Kidney epithelial cell (primary cell): ENCODE measurements around the gene CD34. TPM values are rescaled to one million over a fixed set of nuclear protein-coding genes. Genes with fewer than 3 reads are reported as not detected.

Experiments
- DNase-seq: peaks from one replicate; pipeline ENCODE4 v3.0.0-alpha.2; 2010; ENCODE audit warnings: low read depth
- H3K27me3 ChIP-seq: 2 replicates; pipeline ENCODE4 v1.6.0; 2011; ENCODE audit warnings: low read length; ENCODE audit not compliant: control insufficient read depth, insufficient read depth
- H3K36me3 ChIP-seq: 2 replicates; pipeline ENCODE4 v1.5.1; 2011; ENCODE audit warnings: low read length; ENCODE audit not compliant: control insufficient read depth, insufficient read depth
- H3K4me3 ChIP-seq: 2 replicates; pipeline ENCODE4 v1.5.1; 2011; ENCODE audit warnings: low read depth, mild to moderate bottlenecking, control low read depth, low read length
- CTCF ChIP-seq: IDR thresholded peaks from 2 replicates; pipeline ENCODE4 v1.5.1; 2011; ENCODE audit warnings: mild to moderate bottlenecking, moderate library complexity, low read length, control low read depth, inconsistent platforms; ENCODE audit not compliant: insufficient read depth, poor library complexity, severe bottlenecking
- total RNA-seq: library from RNA; depleted of rRNA; stranded (reverse); fragments of >200 nt; gene quantifications from 2 replicates; pipeline ENCODE4 v1.2.3, GENCODE V29; 2015

The CD34 gene
- total RNA-seq, 1 donor from 2014 or later: 0.04 TPM

GRCh38 chr1:207923561-207923960, 12.6 kb upstream of the CD34 start:
- H3K36me3 ChIP-seq: no peaks in the 10 kb centered on the region
- TF ChIP-seq CTCF: no peak
- no peak for DNase-seq
- no peak overlapping the region for H3K4me3 ChIP-seq
- no peaks in the 10 kb centered on the region for H3K27me3 ChIP-seq

GRCh38 chr1:207923121-207923520, 12.2 kb upstream of the CD34 start:
- H3K4me3 ChIP-seq: no peak overlapping the region
- no peak for TF ChIP-seq CTCF
- H3K36me3 ChIP-seq: no peaks in the 10 kb centered on the region
- H3K27me3 ChIP-seq: no peaks in the 10 kb centered on the region
- DNase-seq: no peak

- DNase-seq: no peak
- no peaks in the 10 kb centered on the region for H3K27me3 ChIP-seq
- no peak for TF ChIP-seq CTCF
- H3K36me3 ChIP-seq: no peaks in the 10 kb centered on the region
- no peak overlapping the region for H3K4me3 ChIP-seq
Measured at GRCh38 chr1:207922554-207922953, 11.6 kb upstream of the CD34 start.

GRCh38 chr1:207921321-207921720, 10.4 kb upstream of the CD34 start:
- no peaks in the 10 kb centered on the region for H3K27me3 ChIP-seq
- TF ChIP-seq CTCF: no peak

GRCh38 chr1:207920444-207921021, 9.6 kb upstream of the CD34 start:
- no peaks in the 10 kb centered on the region for H3K27me3 ChIP-seq
- TF ChIP-seq CTCF: no peak
- H3K36me3 ChIP-seq: no peaks in the 10 kb centered on the region
- no peak overlapping the region for H3K4me3 ChIP-seq
- no peak for DNase-seq

More at GRCh38 chr1:207921321-207921720, 10.4 kb upstream of the CD34 start:
- no peaks in the 10 kb centered on the region for H3K36me3 ChIP-seq
- DNase-seq: no peak
- no peak overlapping the region for H3K4me3 ChIP-seq

- H3K36me3 ChIP-seq: no peaks in the 10 kb centered on the region
- no peak for DNase-seq
- no peaks in the 10 kb centered on the region for H3K27me3 ChIP-seq
- no peak for TF ChIP-seq CTCF
- H3K4me3 ChIP-seq: no peak overlapping the region
Measured at GRCh38 chr1:207919523-207920170, 8.7 kb upstream of the CD34 start.
